T follicular helper cell (primary cell): Measurements from ENCODE around the gene TENT5C.

ENCODE experiments used
- DNase-seq: peaks from one replicate; pipeline ENCODE4 v3.0.0-alpha.2; 2020; ENCODE audit warnings: low read depth

TENT5C gene

GRCh38 chr1:117657949-117658660, 52.3 kb downstream of the TENT5C start:
- DNase-seq, result no peak

GRCh38 chr1:117658676-117659075, 52.8 kb downstream of the TENT5C start:
- DNase-seq, result peak; percentile 75

- DNase-seq, result no peak
These were observed 53.9 kb downstream of the TENT5C start for GRCh38 chr1:117659550-117660270.

- no peak for DNase-seq
These were observed 54.6 kb downstream of the TENT5C start for GRCh38 chr1:117660271-117660965.

GRCh38 chr1:117661027-117661426, 55.2 kb downstream of the TENT5C start:
- peak; percentile 42 for DNase-seq

GRCh38 chr1:117662667-117663066, 56.8 kb downstream of the TENT5C start:
- no peak for DNase-seq

- no peak for DNase-seq
These were observed 57.5 kb downstream of the TENT5C start for GRCh38 chr1:117663156-117663902.

- DNase-seq, result peak; percentile 50
These were observed 58.5 kb downstream of the TENT5C start for GRCh38 chr1:117664314-117664713.

- no peak for DNase-seq
These were observed 59.9 kb downstream of the TENT5C start for GRCh38 chr1:117665556-117666270.

GRCh38 chr1:117669572-117669971, 63.7 kb downstream of the TENT5C start:
- no peak for DNase-seq

GRCh38 chr1:117670976-117671780, 65.3 kb downstream of the TENT5C start:
- DNase-seq, result no peak

- DNase-seq, result no peak
These were observed 66.1 kb downstream of the TENT5C start for GRCh38 chr1:117671781-117672501.

- DNase-seq, result no peak
These were observed 66.9 kb downstream of the TENT5C start for GRCh38 chr1:117672756-117673155.

- no peak for DNase-seq
These were observed 67.6 kb downstream of the TENT5C start for GRCh38 chr1:117673405-117673804.

GRCh38 chr1:117674521-117675400, 68.9 kb downstream of the TENT5C start:
- DNase-seq, result peak; percentile 41

GRCh38 chr1:117675907-117676430, 70.1 kb downstream of the TENT5C start:
- no peak for DNase-seq

GRCh38 chr1:117676615-117677130, 70.8 kb downstream of the TENT5C start:
- no peak for DNase-seq
